Esophagus muscularis mucosa (tissue), 3 donors: ENCODE results near the gene SPRED2.

Experiments
- CTCF ChIP-seq, 3 experiments: fragments of 200-600 bp in 2 of 3; fragments of 450-650 bp in 1 of 3; sonication (generic) in 2 of 3; IDR thresholded peaks; one replicate each; pipeline ENCODE4 v1.5.1; 2017 to 2019; ENCODE audit warnings: antibody characterized with exemption in 3 of 3, mild to moderate bottlenecking in 2 of 3, moderate library complexity in 1 of 3
- EP300 ChIP-seq: sonication (generic); formaldehyde crosslinking; IDR thresholded peaks from one replicate; pipeline ENCODE4 v1.6.1; 2017; ENCODE audit warnings: antibody characterized with exemption

- no peak for TF ChIP-seq CTCF (IDR thresholded peaks at IDR 0.05)
- no peak for TF ChIP-seq EP300
These were observed 135.4 kb downstream of the SPRED2 start for GRCh38 chr2:65296971-65297370.
